Measurements from ENCODE around the gene EXOC3.

The EXOC3 gene

GRCh38 chr5:428219-428618, 14.8 kb upstream of the EXOC3 start:
- no peak overlapping the region for H3K4me3 ChIP-seq (ENCODE audit: low read length)
- TF ChIP-seq ZNF274 (IDR thresholded peaks at IDR 0.05; ENCODE audit: low read depth, low read length) = no peak

DNA sequence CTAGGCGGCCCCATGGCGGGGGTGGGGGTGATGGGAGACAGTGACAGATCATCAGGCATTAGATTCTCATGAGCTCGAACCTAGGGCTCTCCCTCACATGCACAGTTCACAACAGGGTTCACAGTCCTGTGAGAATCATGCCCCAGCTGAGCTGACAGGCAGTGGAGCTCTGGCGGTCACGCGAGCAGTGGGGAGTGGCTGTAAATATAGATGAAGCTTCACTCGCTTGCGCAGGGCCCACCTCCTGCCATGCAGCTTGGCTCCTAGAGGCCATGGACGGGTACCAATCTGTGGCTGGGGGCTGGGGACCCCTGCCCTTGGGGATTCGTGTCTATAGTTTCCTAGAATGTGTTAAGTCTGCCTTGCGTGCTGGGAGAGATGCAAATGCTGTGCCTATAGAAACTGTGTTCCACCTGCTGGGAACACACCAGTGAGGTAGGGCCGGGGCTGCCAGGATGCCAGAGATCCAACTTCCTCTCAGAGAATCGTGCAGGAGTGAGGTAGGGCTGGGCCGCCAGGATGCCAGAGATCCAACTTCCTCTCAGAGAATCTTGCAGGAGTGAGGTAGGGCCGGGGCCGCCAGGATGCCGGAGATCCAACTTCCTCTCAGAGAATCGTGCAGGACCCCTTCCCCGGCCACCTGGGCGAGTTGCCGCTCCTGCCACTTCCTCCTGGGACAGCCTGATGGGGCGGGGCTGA, 14.1 kb upstream of the EXOC3 start:
- no peak overlapping the region for H3K4me3 ChIP-seq (ENCODE audit: low read length)
- TF ChIP-seq ZNF274 (IDR thresholded peaks at IDR 0.05; ENCODE audit: low read depth, low read length) = no peak

GRCh38 chr5:429453-430188, 13.4 kb upstream of the EXOC3 start:
- no peak for TF ChIP-seq ZNF274 (IDR thresholded peaks at IDR 0.05; ENCODE audit: low read depth, low read length)
- no peak overlapping the region for H3K4me3 ChIP-seq (ENCODE audit: low read length)

GRCh38 chr5:430214-430925, 12.6 kb upstream of the EXOC3 start:
- TF ChIP-seq ZNF274 (IDR thresholded peaks at IDR 0.05; ENCODE audit: low read depth, low read length) = no peak

DNA sequence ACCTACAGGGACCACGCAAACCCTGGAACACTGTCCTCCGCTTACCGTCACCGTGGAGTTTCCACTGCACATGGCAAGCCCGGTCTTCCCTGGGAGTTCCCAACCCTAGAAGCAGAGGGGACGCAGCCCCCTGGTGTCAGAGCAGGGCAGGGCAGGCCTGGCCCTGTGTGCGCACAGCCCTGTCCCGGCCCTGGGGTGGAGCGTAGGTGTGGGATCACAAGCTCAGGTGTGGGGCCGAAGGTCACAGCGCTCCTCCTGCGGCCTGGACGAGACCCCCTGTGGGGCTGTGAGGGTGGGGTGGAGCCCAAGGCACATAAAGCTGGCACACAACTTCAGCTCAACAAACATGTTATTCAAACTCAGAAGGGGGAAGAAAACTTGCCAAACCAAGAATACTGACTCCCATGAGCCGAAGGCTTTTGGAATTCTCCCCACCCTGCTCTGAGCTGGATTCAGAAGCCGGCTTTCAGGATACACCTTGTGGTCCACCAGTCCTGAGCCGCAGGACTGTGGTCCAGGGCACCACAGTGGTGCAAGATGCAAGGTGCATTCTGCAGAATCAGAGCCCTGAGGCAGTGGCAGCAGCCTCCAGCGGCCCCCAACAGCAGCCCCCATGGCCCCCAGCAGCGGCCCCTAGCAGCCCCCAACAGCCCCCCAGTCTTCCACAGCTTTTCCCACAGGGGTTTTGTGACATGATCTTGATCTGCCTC, 11.8 kb upstream of the EXOC3 start:
- H3K4me3 ChIP-seq (ENCODE audit: low read length) = no peak overlapping the region
- no peak for TF ChIP-seq ZNF274 (IDR thresholded peaks at IDR 0.05; ENCODE audit: low read depth, low read length)

More at GRCh38 chr5:430214-430925, 12.6 kb upstream of the EXOC3 start:
- H3K4me3 ChIP-seq (ENCODE audit: low read length) = no peak overlapping the region

DNA sequence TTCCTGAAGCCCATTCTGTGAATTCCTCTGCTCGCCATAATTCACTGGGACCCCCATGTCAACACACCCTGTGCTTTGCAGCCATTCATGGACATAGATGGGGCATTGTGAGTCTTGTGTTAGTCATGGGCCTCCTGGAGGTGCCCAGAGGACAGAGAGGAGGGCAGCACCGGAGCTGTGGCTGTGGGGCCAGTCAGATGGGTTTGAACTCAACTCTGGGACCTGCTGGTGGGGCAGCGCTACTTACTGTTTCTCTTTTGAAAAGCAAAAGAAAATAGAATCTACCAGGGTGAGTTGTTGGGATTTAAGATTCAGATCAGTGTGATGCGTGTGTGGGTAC, 11.3 kb upstream of the EXOC3 start:
- no peak overlapping the region for H3K4me3 ChIP-seq (ENCODE audit: low read length)
- no peak for TF ChIP-seq ZNF274 (IDR thresholded peaks at IDR 0.05; ENCODE audit: low read depth, low read length)

GRCh38 chr5:432201-432927, 10.6 kb upstream of the EXOC3 start:
- TF ChIP-seq ZNF274 (IDR thresholded peaks at IDR 0.05; ENCODE audit: low read depth, low read length) = no peak

DNA sequence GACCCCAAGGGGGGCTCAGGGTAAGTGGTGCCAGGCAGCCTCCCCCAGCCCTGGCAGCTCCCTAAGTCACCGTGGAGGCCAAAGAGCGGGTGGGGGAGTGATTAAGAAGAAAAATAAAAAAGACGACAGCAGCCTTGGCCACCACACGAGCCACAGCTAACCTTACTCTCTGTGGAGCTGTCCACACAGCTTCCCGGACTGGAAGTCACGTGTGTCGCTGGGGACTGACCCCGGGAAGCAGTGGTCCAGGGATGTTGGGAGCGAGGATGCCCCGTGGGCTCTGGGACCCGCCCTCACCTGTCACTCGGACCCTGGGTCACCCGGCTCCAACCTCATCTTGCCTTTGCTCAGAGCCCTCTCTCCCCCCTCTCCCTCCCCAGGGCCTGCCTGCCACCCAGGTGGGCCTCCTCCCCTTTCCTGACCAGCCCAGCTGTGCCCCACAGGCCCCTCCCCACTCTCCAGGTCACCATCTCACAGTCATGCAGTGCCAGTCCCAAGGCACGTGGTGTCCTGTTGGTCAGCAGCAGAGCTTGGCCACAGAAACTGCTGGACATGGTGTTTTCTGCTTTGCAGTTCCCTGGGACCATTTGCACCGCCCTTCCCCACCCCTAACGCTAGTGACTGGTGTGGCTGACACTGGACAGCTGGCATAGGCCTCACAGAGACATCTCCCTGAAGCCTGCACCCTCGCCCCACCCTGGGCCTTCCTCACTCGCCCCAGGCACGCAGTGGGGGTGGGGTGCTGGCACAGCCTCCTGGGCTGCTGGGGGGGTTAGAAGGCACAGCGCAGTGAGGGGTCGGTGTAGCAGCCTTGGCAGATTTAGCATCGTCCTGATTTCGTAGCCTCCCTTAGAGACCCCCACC, 9.8 kb upstream of the EXOC3 start:
- H3K4me3 ChIP-seq (ENCODE audit: low read length) = no peak overlapping the region
- no peak for TF ChIP-seq ZNF274 (IDR thresholded peaks at IDR 0.05; ENCODE audit: low read depth, low read length)

More at GRCh38 chr5:432201-432927, 10.6 kb upstream of the EXOC3 start:
- H3K4me3 ChIP-seq (ENCODE audit: low read length) = no peak overlapping the region

GRCh38 chr5:433836-434235, 9.1 kb upstream of the EXOC3 start:
- TF ChIP-seq ZNF274 (IDR thresholded peaks at IDR 0.05; ENCODE audit: low read depth, low read length) = no peak

GRCh38 chr5:434443-435146, 8.4 kb upstream of the EXOC3 start:
- TF ChIP-seq ZNF274 (IDR thresholded peaks at IDR 0.05; ENCODE audit: low read depth, low read length) = no peak
- no peak overlapping the region for H3K4me3 ChIP-seq (ENCODE audit: low read length)

More at GRCh38 chr5:433836-434235, 9.1 kb upstream of the EXOC3 start:
- H3K4me3 ChIP-seq (ENCODE audit: low read length) = no peak overlapping the region

DNA sequence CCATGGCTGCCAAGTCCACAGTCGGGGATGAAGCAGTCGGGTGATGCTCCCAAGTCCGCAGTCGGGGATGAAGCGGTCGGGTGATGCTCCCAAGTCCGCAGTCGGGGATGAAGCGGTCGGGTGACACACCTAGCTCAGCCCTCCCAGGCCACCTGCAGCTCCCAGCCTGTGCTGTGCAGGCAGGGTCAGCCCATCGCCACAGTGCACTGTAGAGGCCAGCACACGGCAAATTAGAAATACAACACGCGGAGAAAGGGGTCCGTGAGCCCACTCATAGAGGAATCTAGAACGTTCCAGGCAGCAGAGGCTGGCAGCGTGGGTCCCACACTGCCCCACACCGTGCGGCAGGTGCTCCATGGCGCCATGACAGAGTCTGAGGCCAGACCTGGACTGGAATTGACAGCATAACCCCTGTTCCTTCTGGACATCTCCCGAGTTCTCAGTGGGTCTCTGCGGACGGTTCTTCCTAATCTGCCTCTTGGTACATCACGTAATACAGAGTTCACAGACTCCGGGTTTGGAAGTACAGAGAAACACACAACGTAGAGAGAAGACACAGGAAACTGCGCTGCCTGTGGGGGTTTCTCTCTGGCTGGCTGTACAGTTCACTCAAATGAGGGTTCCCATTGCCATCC, 7.7 kb upstream of the EXOC3 start:
- no peak overlapping the region for H3K4me3 ChIP-seq (ENCODE audit: low read length)
- TF ChIP-seq ZNF274 (IDR thresholded peaks at IDR 0.05; ENCODE audit: low read depth, low read length) = no peak
